Liver (tissue), 3 donors: ENCODE measurements around the gene ALDH16A1.

Source experiments
- CTCF ChIP-seq: fragments of 150-350 bp; IDR thresholded peaks from 2 replicates; pipeline ENCODE4 v1.5.1; 2017; ENCODE audit warnings: improper control_type of control experiment, low read depth, low read length; ENCODE audit not compliant: missing input control
- GABPA ChIP-seq, 2 donors: IDR thresholded peaks in 1 of 2; conservative IDR thresholded peaks in 1 of 2; 2 replicates each; pipeline ENCODE4 v1.6.1; 2016; ENCODE audit warnings: antibody characterized with exemption in 2 of 2, mild to moderate bottlenecking in 1 of 2, moderate library complexity in 1 of 2
- JUND ChIP-seq, 2 donors: IDR thresholded peaks; 2 replicates each; pipeline ENCODE4 v1.6.1; 2016; ENCODE audit warnings: antibody characterized with exemption in 2 of 2
- REST ChIP-seq: IDR thresholded peaks from 2 replicates; pipeline ENCODE4 v1.6.1; 2016; ENCODE audit warnings: antibody characterized with exemption, mild to moderate bottlenecking
- YY1 ChIP-seq: IDR thresholded peaks from 2 replicates; pipeline ENCODE4 v1.6.1; 2016; ENCODE audit warnings: antibody characterized with exemption, mild to moderate bottlenecking
- donor health status: healthy.
- donor health status: healthy.

GRCh38 chr19:49453013-49453756, at the start of gene ALDH16A1:
- TF ChIP-seq CTCF (no peak), GABPA (IDR thresholded peaks at IDR 0.05 in 1 of 2, conservative IDR thresholded peaks at IDR 0.05 in 1 of 2) (peak; percentile 35 to 81), REST (peak; percentile 84), YY1 (peak; percentile 74), JUND (IDR thresholded peaks at IDR 0.05) (no peak)
